HS-5 (cell line): ENCODE measurements around the gene ANKHD1.
A peak's percentile ranks its signal among the peaks of the same experiment; 100 is the strongest.

Experiments
- DNase-seq: peaks from one replicate; pipeline ENCODE4 v3.0.0-alpha.2; 2012; ENCODE audit warnings: low read depth

The ANKHD1 gene

GRCh38 chr5:140401362-140402257, at the start of gene ANKHD1:
Gene ANKHD1, plus strand, starts transcription at chr5:140401833. Its CDS starts 135 bp downstream, at chr5:140401968.
- DNase-seq: peak; percentile 100

- DNase-seq: no peak
Measured at GRCh38 chr5:140355546-140355945, 46.1 kb upstream of the ANKHD1 start.

- DNase-seq: no peak
Measured at GRCh38 chr5:140356853-140357725, 44.5 kb upstream of the ANKHD1 start.

- DNase-seq: peak; percentile 65
Measured at GRCh38 chr5:140357726-140358093, 43.9 kb upstream of the ANKHD1 start.

- no peak for DNase-seq
Measured at GRCh38 chr5:140358738-140359310, 42.8 kb upstream of the ANKHD1 start.

- no peak for DNase-seq
Measured at GRCh38 chr5:140360101-140360500, 41.5 kb upstream of the ANKHD1 start, which contains the start of gene SLC4A9. Gene SLC4A9, plus strand, starts transcription at chr5:140360194. Its CDS starts 43 bp downstream, at chr5:140360237.

- no peak for DNase-seq
Measured at GRCh38 chr5:140360681-140361479, 40.8 kb upstream of the ANKHD1 start.

- DNase-seq: no peak
Measured at GRCh38 chr5:140361901-140362300, 39.7 kb upstream of the ANKHD1 start.

GRCh38 chr5:140362311-140362710, 39.3 kb upstream of the ANKHD1 start:
- no peak for DNase-seq

- no peak for DNase-seq
Measured at GRCh38 chr5:140362875-140363630, 38.6 kb upstream of the ANKHD1 start.

GRCh38 chr5:140363631-140364471, 37.8 kb upstream of the ANKHD1 start:
- DNase-seq: no peak

- no peak for DNase-seq
Measured at GRCh38 chr5:140364472-140364765, 37.2 kb upstream of the ANKHD1 start.

GRCh38 chr5:140365282-140365681, 36.4 kb upstream of the ANKHD1 start:
- DNase-seq: no peak

- no peak for DNase-seq
Measured at GRCh38 chr5:140365941-140366340, 35.7 kb upstream of the ANKHD1 start.

- DNase-seq: no peak
Measured at GRCh38 chr5:140366589-140367255, 34.9 kb upstream of the ANKHD1 start.

- DNase-seq: no peak
Measured at GRCh38 chr5:140367256-140368013, 34.2 kb upstream of the ANKHD1 start.

GRCh38 chr5:140371356-140372151, 30.1 kb upstream of the ANKHD1 start:
- no peak for DNase-seq

GRCh38 chr5:140372971-140373487, 28.6 kb upstream of the ANKHD1 start:
- no peak for DNase-seq
